ENCODE data around the gene FPR1. TPM values are rescaled to one million over a fixed set of nuclear protein-coding genes. Genes with fewer than 3 reads are reported as not detected.

Gene FPR1
- total and polyA plus RNA-seq, 2 of the 8 experiments (the other 6 are each of a cell fraction or from before 2014, with no cell fraction given), result 0.11 TPM; not detected in 1

GRCh38 chr19:51783372-51783771 lies 31.7 kb upstream of the FPR1 start (continued):
- TF ChIP-seq CHD7 (IDR thresholded peaks at IDR 0.05; ENCODE audit: insufficient replicate concordance, low read length) (no peak), SUZ12 (IDR thresholded peaks at IDR 0.05; ENCODE audit: low read length) (no peak), CHD1 (IDR thresholded peaks at IDR 0.05; ENCODE audit: low read depth, low read length) (no peak)
